Gastrocnemius medialis (tissue), 4 donors: ENCODE measurements around the gene POLA2.

Experiments used
- CTCF ChIP-seq, 5 experiments: fragments of 450-650 bp in 3 of 5; fragments of 200-600 bp in 2 of 5; sonication (generic) in 2 of 5; IDR thresholded peaks in 4 of 5; conservative IDR thresholded peaks in 1 of 5; 1 replicate in 4 of 5; 2 replicates in 1 of 5; pipeline ENCODE4 v1.5.1; 2016 to 2019; ENCODE audit warnings: antibody characterized with exemption in 5 of 5, mild to moderate bottlenecking in 3 of 5, moderate library complexity in 3 of 5
- POLR2A ChIP-seq, 2 donors: fragments of 450-650 bp; IDR thresholded peaks; one replicate each; pipeline ENCODE4 v1.6.1; 2017; ENCODE audit warnings: antibody characterized with exemption in 2 of 2, mild to moderate bottlenecking in 2 of 2, moderate library complexity in 2 of 2

GRCh38 chr11:65213322-65214211, 48.2 kb upstream of the POLA2 start:
- TF ChIP-seq CTCF (IDR thresholded peaks at IDR 0.05 in 4 of 5, conservative IDR thresholded peaks at IDR 0.05 in 1 of 5) (no peak), POLR2A (IDR thresholded peaks at IDR 0.05) (no peak)
